HFFc6 (cell line): ENCODE results near the gene MYO18B. TPM values are rescaled to one million over a fixed set of nuclear protein-coding genes. Genes with fewer than 3 reads are reported as not detected.

ENCODE experiments used
- DNase-seq: peaks from one replicate; pipeline ENCODE4 v3.0.0-alpha.2; 2018
- H3K27ac Mint-ChIP-seq: 2 replicates; pipeline ENCODE4 v1.8.0; 2020; ENCODE audit warnings: mild to moderate bottlenecking, mixed read lengths
- H3K27me3 Mint-ChIP-seq: 2 replicates; pipeline ENCODE4 v1.8.0; 2021; ENCODE audit warnings: mild to moderate bottlenecking, moderate library complexity, mixed read lengths; ENCODE audit not compliant: insufficient read depth
- H3K36me3 Mint-ChIP-seq: 2 replicates; pipeline ENCODE4 v1.8.0; 2021; ENCODE audit warnings: low read depth, mixed read lengths
- H3K4me1 Mint-ChIP-seq: 2 replicates; pipeline ENCODE4 v1.8.0; 2020; ENCODE audit warnings: low read depth, mixed read lengths
- H3K4me3 Mint-ChIP-seq: 2 replicates; pipeline ENCODE4 v1.8.0; 2020; ENCODE audit warnings: mild to moderate bottlenecking, moderate library complexity, mixed read lengths
- H3K9me3 Mint-ChIP-seq: 2 replicates; pipeline ENCODE4 v1.8.0; 2020; ENCODE audit warnings: mild to moderate bottlenecking, mixed read lengths
- total RNA-seq, 6 experiments: library from RNA; stranded (reverse); fragmentation: NEBNext Ultra II Directional; extraction: Animal tissue kit (Norgen Biotek cat#: 25700); gene quantifications; 2 replicates in 1 of 6; 3 replicates in 5 of 6; pipeline ENCODE4 v1.2.3, GENCODE V29; 2021
- TF ChIP-seq, protein P1 (sequence below): fragments of 200-600 bp; sonication (generic); IDR thresholded peaks from 2 replicates; pipeline ENCODE4 v1.5.0; 2021; ENCODE audit warnings: antibody characterized with exemption, mild to moderate bottlenecking

The MYO18B gene
- total RNA-seq, 6 experiments from 2014 or later, result 0.02 TPM; not detected in 5

- H3K36me3 Mint-ChIP-seq, result peaks cover 7% of the 10 kb centered on the region; the same call in 1 of the 2 replicates
- H3K27me3 Mint-ChIP-seq, result no peaks in the 10 kb centered on the region; the same call in 1 of the 2 replicates
- H3K4me3 Mint-ChIP-seq, result no peak overlapping the region
- no peak for DNase-seq
- TF ChIP-seq, protein P1, sequence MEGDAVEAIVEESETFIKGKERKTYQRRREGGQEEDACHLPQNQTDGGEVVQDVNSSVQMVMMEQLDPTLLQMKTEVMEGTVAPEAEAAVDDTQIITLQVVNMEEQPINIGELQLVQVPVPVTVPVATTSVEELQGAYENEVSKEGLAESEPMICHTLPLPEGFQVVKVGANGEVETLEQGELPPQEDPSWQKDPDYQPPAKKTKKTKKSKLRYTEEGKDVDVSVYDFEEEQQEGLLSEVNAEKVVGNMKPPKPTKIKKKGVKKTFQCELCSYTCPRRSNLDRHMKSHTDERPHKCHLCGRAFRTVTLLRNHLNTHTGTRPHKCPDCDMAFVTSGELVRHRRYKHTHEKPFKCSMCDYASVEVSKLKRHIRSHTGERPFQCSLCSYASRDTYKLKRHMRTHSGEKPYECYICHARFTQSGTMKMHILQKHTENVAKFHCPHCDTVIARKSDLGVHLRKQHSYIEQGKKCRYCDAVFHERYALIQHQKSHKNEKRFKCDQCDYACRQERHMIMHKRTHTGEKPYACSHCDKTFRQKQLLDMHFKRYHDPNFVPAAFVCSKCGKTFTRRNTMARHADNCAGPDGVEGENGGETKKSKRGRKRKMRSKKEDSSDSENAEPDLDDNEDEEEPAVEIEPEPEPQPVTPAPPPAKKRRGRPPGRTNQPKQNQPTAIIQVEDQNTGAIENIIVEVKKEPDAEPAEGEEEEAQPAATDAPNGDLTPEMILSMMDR, result no peak
- no peaks in the 10 kb centered on the region for H3K4me1 Mint-ChIP-seq
- H3K9me3 Mint-ChIP-seq, result peaks cover 85% of the 10 kb centered on the region
- no peak overlapping the region for H3K27ac Mint-ChIP-seq
Observed at GRCh38 chr22:26027341-26027740, 285.4 kb downstream of the MYO18B start.

DNA sequence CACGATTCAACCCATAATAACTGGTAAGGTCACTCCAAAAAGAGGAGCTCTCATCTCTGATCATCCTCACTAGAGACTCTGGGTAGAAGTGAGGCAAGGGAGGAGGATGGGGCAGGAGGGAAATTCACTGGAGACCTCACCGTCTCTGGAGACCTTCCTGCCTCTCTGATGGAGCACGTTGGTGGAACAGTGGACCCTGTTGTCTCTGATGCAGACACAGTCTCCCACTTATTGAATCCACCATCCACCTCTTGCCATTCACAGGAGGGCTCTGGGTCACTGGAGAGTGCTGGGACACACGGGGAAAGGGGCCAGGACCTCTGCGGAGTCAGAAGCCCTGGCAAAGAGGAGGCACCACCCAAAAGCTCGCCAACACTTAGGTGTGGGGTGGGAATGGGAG lies 289.7 kb downstream of the MYO18B start:
- Mint-ChIP-seq H3K4me3 (no peak overlapping the region), H3K9me3 (peaks cover 87% of the 10 kb centered on the region), H3K4me1 (no peaks in the 10 kb centered on the region), H3K36me3 (no peaks in the 10 kb centered on the region; the same call in 1 of the 2 replicates), H3K27me3 (no peaks in the 10 kb centered on the region), H3K27ac (no peak overlapping the region)
- TF ChIP-seq, protein P1, result no peak
- DNase-seq, result no peak

DNA sequence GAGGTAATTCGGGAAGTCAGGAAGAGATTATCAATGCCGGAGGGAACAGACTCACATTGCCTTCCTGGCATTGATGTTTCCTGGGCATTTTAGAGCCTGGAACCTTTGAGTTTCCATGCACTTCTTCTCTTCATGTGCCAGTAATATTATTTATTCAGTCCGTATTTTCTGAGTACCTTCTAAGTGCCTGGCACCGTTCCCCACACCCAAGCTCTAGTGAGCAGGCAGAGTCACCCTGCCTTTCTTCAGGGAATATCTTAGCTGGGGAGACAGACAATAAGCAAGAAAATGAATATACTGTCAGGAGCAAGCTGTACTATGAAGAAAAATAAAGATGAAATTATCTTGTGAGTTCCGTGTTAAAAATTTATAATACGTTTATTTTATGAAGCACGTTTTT lies 291.1 kb downstream of the MYO18B start:
- H3K4me1 Mint-ChIP-seq, result no peaks in the 10 kb centered on the region
- no peaks in the 10 kb centered on the region for H3K27me3 Mint-ChIP-seq
- no peak for DNase-seq
- H3K27ac Mint-ChIP-seq, result no peak overlapping the region
- no peaks in the 10 kb centered on the region; the same call in 1 of the 2 replicates for H3K36me3 Mint-ChIP-seq
- TF ChIP-seq, protein P1, result no peak
- no peak overlapping the region for H3K4me3 Mint-ChIP-seq
- peaks cover 84% of the 10 kb centered on the region for H3K9me3 Mint-ChIP-seq

GRCh38 chr22:26033586-26033985 lies 291.6 kb downstream of the MYO18B start:
- no peak overlapping the region for H3K4me3 Mint-ChIP-seq
- TF ChIP-seq, protein P1, result no peak
- DNase-seq, result no peak

GRCh38 chr22:26035523-26035922 lies 293.5 kb downstream of the MYO18B start:
- Mint-ChIP-seq H3K4me1 (no peaks in the 10 kb centered on the region), H3K27me3 (no peaks in the 10 kb centered on the region), H3K36me3 (no peaks in the 10 kb centered on the region; the same call in 1 of the 2 replicates), H3K9me3 (peaks cover 78% of the 10 kb centered on the region), H3K27ac (no peak overlapping the region), H3K4me3 (no peak overlapping the region)
- no peak for DNase-seq
- TF ChIP-seq, protein P1, result no peak

More at GRCh38 chr22:26033586-26033985, 291.6 kb downstream of the MYO18B start:
- H3K36me3 Mint-ChIP-seq, result no peaks in the 10 kb centered on the region
- no peak overlapping the region for H3K27ac Mint-ChIP-seq
- no peaks in the 10 kb centered on the region for H3K4me1 Mint-ChIP-seq
- peaks cover 81% of the 10 kb centered on the region for H3K9me3 Mint-ChIP-seq
- no peaks in the 10 kb centered on the region for H3K27me3 Mint-ChIP-seq

DNA sequence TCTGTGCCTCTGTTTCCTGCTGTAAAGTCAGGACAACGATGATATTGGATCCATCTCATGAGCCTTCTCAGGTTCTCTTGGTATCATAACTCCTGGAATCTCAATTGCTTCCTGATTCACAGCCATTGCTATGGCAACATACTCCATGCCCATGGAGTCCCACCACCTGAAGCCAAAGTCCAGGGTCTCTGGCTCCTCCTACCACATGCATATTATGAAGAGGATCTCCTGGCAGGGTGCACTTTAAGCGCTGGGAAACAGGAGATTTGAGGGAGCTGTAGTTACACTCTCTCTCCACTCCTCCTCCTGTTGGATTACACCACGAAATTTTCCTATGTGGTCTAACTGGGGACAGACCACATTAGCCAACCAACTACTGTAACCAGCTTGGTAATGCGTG lies 296.4 kb downstream of the MYO18B start:
- peaks cover 72% of the 10 kb centered on the region for H3K9me3 Mint-ChIP-seq
- TF ChIP-seq, protein P1, result no peak
- peaks cover 3% of the 10 kb centered on the region; the same call in 1 of the 2 replicates for H3K36me3 Mint-ChIP-seq
- H3K27ac Mint-ChIP-seq, result no peak overlapping the region
- H3K4me3 Mint-ChIP-seq, result no peak overlapping the region
- no peaks in the 10 kb centered on the region for H3K27me3 Mint-ChIP-seq
- no peaks in the 10 kb centered on the region for H3K4me1 Mint-ChIP-seq
- no peak for DNase-seq
